ENCODE results near the gene EIF3K. TPM values are rescaled to one million over a fixed set of nuclear protein-coding genes. Genes with fewer than 3 reads are reported as not detected.

Gene EIF3K
- total RNA-seq, 1 donor from 2014 or later, result 229 TPM

DNA sequence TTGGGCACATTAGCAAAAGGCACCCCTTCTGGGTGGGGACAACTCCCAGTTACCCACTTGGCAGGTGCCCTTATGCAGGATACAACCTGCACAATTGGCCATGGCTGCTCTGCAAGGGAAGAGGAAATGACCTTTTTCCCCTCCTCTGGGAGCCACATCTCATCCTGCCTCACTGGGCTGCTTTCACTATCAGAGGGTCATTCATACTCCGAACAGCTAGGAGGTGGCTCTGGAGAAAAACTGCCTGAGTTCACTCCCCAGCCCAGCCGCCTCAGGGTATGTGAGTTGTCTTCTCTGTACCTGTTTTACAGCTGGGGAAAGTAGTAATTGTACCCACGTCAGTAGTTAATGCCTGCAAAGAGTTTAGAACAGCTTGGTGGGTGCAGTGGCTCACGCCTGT lies 21.4 kb downstream of the EIF3K start:
- H3K27ac ChIP-seq, result peak overlapping the region; percentile 37
- intact Hi-C loops (cut with DNase I), result no loop called here
- no peak for DNase-seq

GRCh38 chr19:38642176-38642575 lies 23.2 kb downstream of the EIF3K start:
- no peak for ATAC-seq
- H3K4me1 ChIP-seq, result peaks cover 14% of the 10 kb centered on the region
- no peak for TF ChIP-seq CTCF (IDR thresholded peaks at IDR 0.05)
- no peaks in the 10 kb centered on the region for H3K9me3 ChIP-seq
- no peaks in the 10 kb centered on the region for H3K27me3 ChIP-seq (ENCODE audit: low read depth)
- no peak for DNase-seq
- H3K27ac ChIP-seq, result no peak overlapping the region
- no peak overlapping the region for H3K4me3 ChIP-seq
- H3K36me3 ChIP-seq, result no peaks in the 10 kb centered on the region
- intact Hi-C loops (cut with DNase I), result no loop called here

More for the DNA sequence above, 21.4 kb downstream of the EIF3K start:
- no peaks in the 10 kb centered on the region for H3K27me3 ChIP-seq (ENCODE audit: low read depth)
- H3K4me1 ChIP-seq, result peaks cover 26% of the 10 kb centered on the region
- no peaks in the 10 kb centered on the region for H3K9me3 ChIP-seq
- no peak for TF ChIP-seq CTCF (IDR thresholded peaks at IDR 0.05)
- ATAC-seq, result no peak
- peaks cover 9% of the 10 kb centered on the region for H3K36me3 ChIP-seq
- no peak overlapping the region for H3K4me3 ChIP-seq

GRCh38 chr19:38644719-38645118 lies 25.7 kb downstream of the EIF3K start:
- DNase-seq, result no peak
- no peak for TF ChIP-seq CTCF (IDR thresholded peaks at IDR 0.05)
- Histone ChIP-seq H3K36me3 (no peaks in the 10 kb centered on the region), H3K27ac (no peak overlapping the region), H3K4me3 (no peak overlapping the region), H3K9me3 (no peaks in the 10 kb centered on the region), H3K27me3 (ENCODE audit: low read depth) (no peaks in the 10 kb centered on the region), H3K4me1 (peaks cover 16% of the 10 kb centered on the region)
- intact Hi-C loops (cut with DNase I), result no loop called here
- no peak for ATAC-seq

- no peaks in the 10 kb centered on the region for H3K36me3 ChIP-seq
- H3K27ac ChIP-seq, result peak within 1 kb of the TSS; percentile 88
- TF ChIP-seq CTCF (IDR thresholded peaks at IDR 0.05), result no peak
- peak within 1 kb of the TSS; percentile 83 for H3K4me3 ChIP-seq
- H3K4me1 ChIP-seq, result peaks cover 38% of the 10 kb centered on the region
- peak; percentile 99 for DNase-seq
- peak; percentile 90 to 95 for ATAC-seq
- H3K9me3 ChIP-seq, result no peaks in the 10 kb centered on the region
- no peaks in the 10 kb centered on the region for H3K27me3 ChIP-seq (ENCODE audit: low read depth)
- intact Hi-C loops (cut with DNase I), result no loop called here
Measured at GRCh38 chr19:38647368-38647965, 28.5 kb downstream of the EIF3K start, which contains the start of gene ACTN4. Gene ACTN4, plus strand, starts transcription at chr19:38647649. Its CDS starts 97 bp downstream, at chr19:38647746.

DNA sequence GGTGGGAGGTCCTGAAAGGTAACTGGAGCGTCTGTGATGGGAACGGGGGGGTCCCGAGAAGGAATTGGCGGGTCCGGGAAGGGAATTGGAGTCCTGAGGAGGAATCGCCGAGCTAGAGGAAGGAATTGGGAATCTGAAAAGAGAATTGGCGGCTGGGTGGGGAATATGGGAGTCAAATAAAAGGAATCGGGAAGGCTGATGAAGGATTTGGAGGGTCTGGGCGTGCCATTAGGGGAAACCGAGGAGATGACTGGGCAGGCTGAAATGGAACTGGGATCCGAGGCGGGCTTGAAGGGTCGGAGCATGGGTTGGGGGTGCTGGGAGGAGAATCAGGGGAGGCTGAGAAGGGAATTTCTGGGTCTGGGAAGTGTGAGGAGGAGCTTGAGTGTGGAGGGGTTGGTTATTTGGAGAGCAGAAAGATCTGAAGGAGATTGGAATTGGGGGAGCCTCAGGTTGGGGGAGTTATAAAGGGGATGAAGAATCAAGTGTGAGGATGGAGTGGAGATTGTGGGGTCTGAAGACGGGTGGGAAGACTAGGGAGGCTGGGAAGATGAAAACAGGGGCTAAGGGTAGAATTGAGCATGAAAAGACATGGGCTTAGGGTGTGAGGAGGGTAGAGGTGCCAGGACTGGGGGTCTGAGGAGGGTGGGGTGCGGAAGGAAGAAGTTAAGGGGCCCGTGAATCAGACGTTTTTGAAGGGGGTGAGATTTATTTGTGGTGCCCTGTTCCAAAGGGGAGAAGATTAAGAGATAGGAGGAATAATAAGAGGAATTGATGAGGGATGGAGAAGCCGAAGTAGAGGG lies 29.2 kb downstream of the EIF3K start:
- TF ChIP-seq CTCF (IDR thresholded peaks at IDR 0.05), result no peak
- ATAC-seq, result peak in 1 of 2 donors; percentile 2
- Histone ChIP-seq H3K27ac (peak overlapping the region; percentile 88), H3K9me3 (no peaks in the 10 kb centered on the region), H3K27me3 (ENCODE audit: low read depth) (no peaks in the 10 kb centered on the region), H3K36me3 (no peaks in the 10 kb centered on the region), H3K4me1 (peaks cover 45% of the 10 kb centered on the region), H3K4me3 (peak overlapping the region; percentile 83)
- intact Hi-C loops (cut with DNase I), result no loop called here
- no peak for DNase-seq

Data from lower lobe of right lung (tissue), 2 donors.